ENCODE measurements around the gene KRT9. TPM values are rescaled to one million over a fixed set of nuclear protein-coding genes. Genes with fewer than 3 reads are reported as not detected.

The KRT9 gene
- total RNA-seq, 1 donor from 2014 or later: not detected

GRCh38 chr17:41578971-41579370, 7.1 kb upstream of the KRT9 start:
- DNase-seq (ENCODE audit: low spot score): no peak

GRCh38 chr17:41578538-41578937, 6.7 kb upstream of the KRT9 start:
- DNase-seq (ENCODE audit: low spot score): no peak

- peak; percentile 49 for DNase-seq (ENCODE audit: low spot score)
These were observed 4.9 kb upstream of the KRT9 start for GRCh38 chr17:41576740-41577139.

GRCh38 chr17:41575336-41575735, 3.5 kb upstream of the KRT9 start:
- no peak for DNase-seq (ENCODE audit: low spot score)

- DNase-seq (ENCODE audit: low spot score): no peak
These were observed 4.5 kb downstream of the KRT9 start for GRCh38 chr17:41567317-41567716.

- no peak for DNase-seq (ENCODE audit: low spot score)
These were observed 6.5 kb downstream of the KRT9 start for GRCh38 chr17:41565338-41565737.

- no peak for DNase-seq (ENCODE audit: low spot score)
These were observed 8.2 kb downstream of the KRT9 start for GRCh38 chr17:41563607-41564170.

GRCh38 chr17:41561554-41561953, 10.3 kb downstream of the KRT9 start:
- no peak for DNase-seq (ENCODE audit: low spot score)

- DNase-seq (ENCODE audit: low spot score): no peak
These were observed 12.3 kb downstream of the KRT9 start for GRCh38 chr17:41559548-41559947.

- DNase-seq (ENCODE audit: low spot score): no peak
These were observed 14.9 kb downstream of the KRT9 start for GRCh38 chr17:41556931-41557330.

GRCh38 chr17:41556306-41556705, 15.6 kb downstream of the KRT9 start:
- DNase-seq (ENCODE audit: low spot score): no peak

GRCh38 chr17:41555105-41555887, 16.6 kb downstream of the KRT9 start:
- no peak for DNase-seq (ENCODE audit: low spot score)

GRCh38 chr17:41553987-41554680, 17.7 kb downstream of the KRT9 start:
- no peak for DNase-seq (ENCODE audit: low spot score)

GRCh38 chr17:41553176-41553575, 18.7 kb downstream of the KRT9 start:
- DNase-seq (ENCODE audit: low spot score): no peak

GRCh38 chr17:41552455-41552854, 19.4 kb downstream of the KRT9 start:
- DNase-seq (ENCODE audit: low spot score): no peak

GRCh38 chr17:41551365-41551764, 20.5 kb downstream of the KRT9 start:
- no peak for DNase-seq (ENCODE audit: low spot score)

- peak; percentile 61 for DNase-seq (ENCODE audit: low spot score)
These were observed 22.2 kb downstream of the KRT9 start for GRCh38 chr17:41549596-41550039.

GRCh38 chr17:41548844-41549595, 22.8 kb downstream of the KRT9 start:
- DNase-seq (ENCODE audit: low spot score): peak; percentile 89

GRCh38 chr17:41547921-41548843, 23.7 kb downstream of the KRT9 start:
- DNase-seq (ENCODE audit: low spot score): peak; percentile 90

GRCh38 chr17:41547378-41547841, 24.4 kb downstream of the KRT9 start:
- no peak for DNase-seq (ENCODE audit: low spot score)

- DNase-seq (ENCODE audit: low spot score): no peak
These were observed 25.0 kb downstream of the KRT9 start for GRCh38 chr17:41546819-41547218.
